Osteoblast (primary cell): Measurements from ENCODE around the gene CCDC106. TPM values are rescaled to one million over a fixed set of nuclear protein-coding genes. Genes with fewer than 3 reads are reported as not detected.
A peak's percentile ranks its signal among the peaks of the same experiment; 100 is the strongest.

Experiments
- DNase-seq: peaks from one replicate; pipeline ENCODE4 v3.0.0; 2011; ENCODE audit warnings: low spot score, mixed read lengths; ENCODE audit not compliant: insufficient read length; ENCODE audit errors: missing footprints
- H2AFZ ChIP-seq: 2 replicates; pipeline ENCODE4 v1.6.0; 2011; ENCODE audit warnings: mild to moderate bottlenecking, low read length
- H3K27ac ChIP-seq: 2 replicates; pipeline ENCODE4 v1.5.1; 2011; ENCODE audit warnings: mild to moderate bottlenecking, low read depth, low read length, moderate library complexity
- H3K27me3 ChIP-seq: 2 replicates; pipeline ENCODE4 v1.6.0; 2012; ENCODE audit warnings: mild to moderate bottlenecking, control low read depth, inconsistent platforms, low read length, moderate library complexity; ENCODE audit not compliant: insufficient read depth
- H3K36me3 ChIP-seq: 2 replicates; pipeline ENCODE4 v1.5.1; 2011; ENCODE audit warnings: mild to moderate bottlenecking, low read length, control low read depth, moderate library complexity; ENCODE audit not compliant: insufficient read depth
- H3K4me1 ChIP-seq: 2 replicates; pipeline ENCODE4 v1.5.1; 2011; ENCODE audit warnings: mild to moderate bottlenecking, low read length, control low read depth, moderate library complexity; ENCODE audit not compliant: insufficient read depth
- H3K4me2 ChIP-seq: 2 replicates; pipeline ENCODE4 v1.6.0; 2011; ENCODE audit warnings: mild to moderate bottlenecking, low read length; ENCODE audit not compliant: insufficient read depth
- H3K4me3 ChIP-seq: fragments of 200-600 bp; sonication (generic); 3 replicates; pipeline ENCODE4 v1.5.1; 2012; ENCODE audit warnings: mild to moderate bottlenecking, low read length, inconsistent platforms; ENCODE audit not compliant: insufficient read depth
- H3K79me2 ChIP-seq: 2 replicates; pipeline ENCODE4 v1.6.0; 2012; ENCODE audit warnings: mild to moderate bottlenecking, low read length, control low read depth, inconsistent platforms; ENCODE audit not compliant: insufficient read depth
- H3K9me3 ChIP-seq: 2 replicates; pipeline ENCODE4 v1.5.1; 2011; ENCODE audit warnings: low read depth, low read length, control low read depth
- H4K20me1 ChIP-seq: 2 replicates; pipeline ENCODE4 v1.6.0; 2012; ENCODE audit warnings: mild to moderate bottlenecking, low read length, control low read depth; ENCODE audit not compliant: insufficient read depth
- total RNA-seq: library from RNA; depleted of rRNA; stranded (reverse); fragments of >200 nt; gene quantifications from 2 replicates; pipeline ENCODE4 v1.2.3, GENCODE V29; 2012
- TF ChIP-seq, protein P1 (sequence below): IDR thresholded peaks from 2 replicates; pipeline ENCODE4 v1.5.1; 2011; ENCODE audit warnings: mild to moderate bottlenecking, low read depth, low read length, moderate library complexity; ENCODE audit errors: extremely low read depth

Gene CCDC106
- total RNA-seq, 1 donor: 10.5 TPM

DNA sequence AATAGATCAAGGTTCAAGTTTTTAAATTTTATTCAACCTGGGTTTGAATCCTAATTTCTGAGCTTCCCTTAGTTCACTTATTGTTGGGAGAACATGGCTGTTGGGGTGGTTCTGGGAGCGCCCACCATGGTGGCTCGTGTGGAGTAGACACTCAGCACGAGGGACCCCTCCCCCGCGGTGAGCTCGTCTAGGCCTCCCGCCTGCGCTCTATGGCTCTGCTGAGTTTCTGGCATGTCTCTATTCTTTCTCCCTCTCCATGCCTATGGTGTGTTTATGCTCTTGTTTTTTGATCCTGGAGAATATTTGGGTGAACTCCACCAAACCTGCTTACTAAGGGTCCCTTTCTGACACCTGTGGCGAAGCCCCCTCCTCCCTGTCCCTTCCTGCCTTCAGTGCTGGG lies 25.5 kb downstream of the CCDC106 start:
- TF ChIP-seq, protein P1, sequence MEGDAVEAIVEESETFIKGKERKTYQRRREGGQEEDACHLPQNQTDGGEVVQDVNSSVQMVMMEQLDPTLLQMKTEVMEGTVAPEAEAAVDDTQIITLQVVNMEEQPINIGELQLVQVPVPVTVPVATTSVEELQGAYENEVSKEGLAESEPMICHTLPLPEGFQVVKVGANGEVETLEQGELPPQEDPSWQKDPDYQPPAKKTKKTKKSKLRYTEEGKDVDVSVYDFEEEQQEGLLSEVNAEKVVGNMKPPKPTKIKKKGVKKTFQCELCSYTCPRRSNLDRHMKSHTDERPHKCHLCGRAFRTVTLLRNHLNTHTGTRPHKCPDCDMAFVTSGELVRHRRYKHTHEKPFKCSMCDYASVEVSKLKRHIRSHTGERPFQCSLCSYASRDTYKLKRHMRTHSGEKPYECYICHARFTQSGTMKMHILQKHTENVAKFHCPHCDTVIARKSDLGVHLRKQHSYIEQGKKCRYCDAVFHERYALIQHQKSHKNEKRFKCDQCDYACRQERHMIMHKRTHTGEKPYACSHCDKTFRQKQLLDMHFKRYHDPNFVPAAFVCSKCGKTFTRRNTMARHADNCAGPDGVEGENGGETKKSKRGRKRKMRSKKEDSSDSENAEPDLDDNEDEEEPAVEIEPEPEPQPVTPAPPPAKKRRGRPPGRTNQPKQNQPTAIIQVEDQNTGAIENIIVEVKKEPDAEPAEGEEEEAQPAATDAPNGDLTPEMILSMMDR: no peak
- H3K36me3 ChIP-seq: peaks cover 41% of the 10 kb centered on the region
- peaks cover 32% of the 10 kb centered on the region for H3K4me1 ChIP-seq
- no peaks in the 10 kb centered on the region for H3K9me3 ChIP-seq
- DNase-seq: no peak
- no peak overlapping the region for H3K27ac ChIP-seq
- no peak overlapping the region for H3K4me3 ChIP-seq
- peaks cover 89% of the 10 kb centered on the region for H3K79me2 ChIP-seq
- no peak overlapping the region for H3K4me2 ChIP-seq
- peaks cover 77% of the 10 kb centered on the region for H4K20me1 ChIP-seq
- no peaks in the 10 kb centered on the region for H3K27me3 ChIP-seq
- H2AFZ ChIP-seq: no peak overlapping the region

GRCh38 chr19:55673889-55674288 lies 25.9 kb downstream of the CCDC106 start:
- Histone ChIP-seq H3K4me2 (no peak overlapping the region), H3K36me3 (peaks cover 42% of the 10 kb centered on the region), H3K4me3 (no peak overlapping the region), H3K27ac (no peak overlapping the region), H2AFZ (no peak overlapping the region), H3K9me3 (no peaks in the 10 kb centered on the region), H3K27me3 (no peaks in the 10 kb centered on the region), H4K20me1 (peaks cover 77% of the 10 kb centered on the region), H3K79me2 (peaks cover 89% of the 10 kb centered on the region), H3K4me1 (peaks cover 32% of the 10 kb centered on the region)
- DNase-seq: no peak
- TF ChIP-seq, protein P1: no peak

GRCh38 chr19:55674459-55674840 lies 26.4 kb downstream of the CCDC106 start:
- peak overlapping the region; percentile 97 for H3K4me3 ChIP-seq
- H3K4me2 ChIP-seq: peak overlapping the region; percentile 98
- DNase-seq: no peak
- peak overlapping the region; percentile 53 for H3K27ac ChIP-seq
- H4K20me1 ChIP-seq: peaks cover 78% of the 10 kb centered on the region
- TF ChIP-seq, protein P1: no peak
- peaks cover 32% of the 10 kb centered on the region for H3K4me1 ChIP-seq
- no peak overlapping the region for H2AFZ ChIP-seq
- H3K27me3 ChIP-seq: no peaks in the 10 kb centered on the region
- H3K36me3 ChIP-seq: peaks cover 41% of the 10 kb centered on the region
- H3K79me2 ChIP-seq: peaks cover 89% of the 10 kb centered on the region
- no peaks in the 10 kb centered on the region for H3K9me3 ChIP-seq

- peak; percentile 100 for DNase-seq
- peak within 1 kb of the TSS; percentile 74 for H2AFZ ChIP-seq
- no peaks in the 10 kb centered on the region for H3K9me3 ChIP-seq
- H3K79me2 ChIP-seq: peaks cover 89% of the 10 kb centered on the region
- peaks cover 41% of the 10 kb centered on the region for H3K36me3 ChIP-seq
- peak within 1 kb of the TSS; percentile 98 for H3K4me2 ChIP-seq
- peak within 1 kb of the TSS; percentile 85 for H3K27ac ChIP-seq
- peaks cover 32% of the 10 kb centered on the region for H3K4me1 ChIP-seq
- H3K4me3 ChIP-seq: peak within 1 kb of the TSS; percentile 97
- no peaks in the 10 kb centered on the region for H3K27me3 ChIP-seq
- TF ChIP-seq, protein P1: no peak
- H4K20me1 ChIP-seq: peaks cover 78% of the 10 kb centered on the region
Measured at GRCh38 chr19:55674841-55675660, 27.0 kb downstream of the CCDC106 start, which contains the start of gene EPN1. Gene EPN1, plus strand, starts transcription at chr19:55675226. Its CDS starts 3,402 bp downstream, at chr19:55678628.
